Fibroblast of lung (primary cell): ENCODE data around the gene PAK4.

Source experiments
- EZH2 ChIP-seq: IDR thresholded peaks from 2 replicates; pipeline ENCODE4 v1.5.1; 2012; ENCODE audit warnings: low read length, control low read depth, mild to moderate bottlenecking; ENCODE audit errors: missing control alignments
- TF ChIP-seq, protein P1 (sequence below), 2 donors: IDR thresholded peaks in 1 of 2; conservative IDR thresholded peaks in 1 of 2; 1 replicate in 1 of 2; 2 replicates in 1 of 2; pipeline ENCODE4 v1.5.1; 2011 to 2012; ENCODE audit warnings: low read length in 2 of 2, control low read depth in 1 of 2, inconsistent platforms in 1 of 2, low read depth in 1 of 2, mild to moderate bottlenecking in 1 of 2

DNA sequence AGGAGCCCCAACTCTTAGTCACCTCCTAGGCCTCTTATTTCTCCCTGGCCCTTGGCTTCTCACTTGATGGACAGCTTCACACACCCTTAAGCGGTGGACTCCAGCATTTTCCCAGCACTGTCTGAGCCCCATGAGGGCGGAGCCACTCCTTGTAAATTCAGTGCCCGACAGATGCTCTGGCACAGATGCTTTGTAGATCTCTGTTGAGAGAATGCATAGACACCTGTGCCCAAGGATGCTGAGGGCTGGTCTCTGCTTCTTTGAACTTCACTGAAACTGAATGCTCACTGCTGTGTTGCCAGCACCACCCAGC is 75.2 kb downstream of the PAK4 start:
- TF ChIP-seq, protein P1, sequence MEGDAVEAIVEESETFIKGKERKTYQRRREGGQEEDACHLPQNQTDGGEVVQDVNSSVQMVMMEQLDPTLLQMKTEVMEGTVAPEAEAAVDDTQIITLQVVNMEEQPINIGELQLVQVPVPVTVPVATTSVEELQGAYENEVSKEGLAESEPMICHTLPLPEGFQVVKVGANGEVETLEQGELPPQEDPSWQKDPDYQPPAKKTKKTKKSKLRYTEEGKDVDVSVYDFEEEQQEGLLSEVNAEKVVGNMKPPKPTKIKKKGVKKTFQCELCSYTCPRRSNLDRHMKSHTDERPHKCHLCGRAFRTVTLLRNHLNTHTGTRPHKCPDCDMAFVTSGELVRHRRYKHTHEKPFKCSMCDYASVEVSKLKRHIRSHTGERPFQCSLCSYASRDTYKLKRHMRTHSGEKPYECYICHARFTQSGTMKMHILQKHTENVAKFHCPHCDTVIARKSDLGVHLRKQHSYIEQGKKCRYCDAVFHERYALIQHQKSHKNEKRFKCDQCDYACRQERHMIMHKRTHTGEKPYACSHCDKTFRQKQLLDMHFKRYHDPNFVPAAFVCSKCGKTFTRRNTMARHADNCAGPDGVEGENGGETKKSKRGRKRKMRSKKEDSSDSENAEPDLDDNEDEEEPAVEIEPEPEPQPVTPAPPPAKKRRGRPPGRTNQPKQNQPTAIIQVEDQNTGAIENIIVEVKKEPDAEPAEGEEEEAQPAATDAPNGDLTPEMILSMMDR (conservative IDR thresholded peaks at IDR 0.05 in 1 of 2, IDR thresholded peaks at IDR 0.05 in 1 of 2; ENCODE audit: low read depth in 1 of 2, low read length in 2 of 2): no peak
- TF ChIP-seq EZH2: no peak
